ENCODE data around the gene NLRP3.
A peak's percentile ranks its signal among the peaks of the same experiment; 100 is the strongest.
"Not testable (repeated sequence)": the region's sequence is repeated elsewhere in the genome, so short reads cannot be mapped to it uniquely, and the experiment has no call there.

NLRP3 gene

DNA sequence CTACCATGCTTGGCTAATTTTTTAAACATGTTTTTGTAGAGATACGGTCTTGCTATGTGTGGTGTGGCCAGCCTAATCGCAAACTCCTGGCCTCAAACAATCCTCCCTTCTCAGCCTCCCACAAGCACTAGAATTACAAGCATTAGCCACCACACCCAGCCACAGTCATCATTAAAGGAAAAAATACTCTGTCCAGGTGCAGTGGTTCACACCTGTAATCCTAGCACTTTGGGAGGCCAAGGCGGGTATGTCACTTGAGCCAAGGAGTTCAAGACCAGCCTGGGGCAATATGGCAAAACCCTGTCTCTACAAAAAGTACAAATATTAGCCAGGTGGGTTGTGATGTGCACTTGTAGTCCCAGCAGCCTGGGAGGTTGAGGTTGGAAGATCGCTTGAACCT lies 25.0 kb upstream of the NLRP3 start:
- DNase-seq = no peak

DNA sequence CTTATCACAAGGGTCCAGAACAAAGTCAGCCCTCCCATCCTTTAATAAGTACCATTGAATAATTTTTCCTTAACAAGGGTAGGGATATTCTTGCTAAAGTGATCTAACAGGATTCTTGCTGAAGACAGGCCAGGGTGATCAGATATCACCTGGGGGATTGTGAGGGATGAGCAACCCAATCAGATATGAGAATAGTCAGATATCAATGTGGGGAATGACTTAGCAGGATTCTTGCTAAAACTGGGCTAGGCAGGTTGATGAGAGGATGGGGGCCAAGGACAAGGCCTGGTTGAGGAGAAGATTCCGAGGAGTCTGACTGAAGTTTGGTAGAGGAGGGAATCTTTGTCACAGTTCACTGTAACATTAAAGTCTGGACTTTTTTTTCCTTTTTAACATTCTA lies 23.9 kb upstream of the NLRP3 start:
- DNase-seq = no peak

DNA sequence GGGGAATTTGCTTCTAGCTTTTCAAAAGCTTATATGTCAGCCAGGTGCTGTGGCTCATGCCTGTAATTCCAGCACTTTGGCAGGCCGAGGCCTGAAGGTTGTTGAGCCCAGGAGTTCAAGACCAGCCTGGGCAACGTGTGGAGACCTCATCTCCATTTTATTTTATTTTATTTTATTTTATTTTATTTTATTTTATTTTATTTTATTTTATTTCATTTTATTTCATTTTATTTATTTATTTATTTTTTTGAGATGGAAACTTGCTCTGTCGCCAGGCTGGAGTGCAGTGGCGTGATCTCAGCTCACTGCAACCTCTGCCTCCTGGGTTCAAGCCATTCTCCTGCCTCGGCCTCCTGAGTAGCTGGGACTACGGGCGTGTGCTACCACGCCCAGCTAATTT lies 20.9 kb upstream of the NLRP3 start:
- DNase-seq = not testable (repeated sequence)

DNA sequence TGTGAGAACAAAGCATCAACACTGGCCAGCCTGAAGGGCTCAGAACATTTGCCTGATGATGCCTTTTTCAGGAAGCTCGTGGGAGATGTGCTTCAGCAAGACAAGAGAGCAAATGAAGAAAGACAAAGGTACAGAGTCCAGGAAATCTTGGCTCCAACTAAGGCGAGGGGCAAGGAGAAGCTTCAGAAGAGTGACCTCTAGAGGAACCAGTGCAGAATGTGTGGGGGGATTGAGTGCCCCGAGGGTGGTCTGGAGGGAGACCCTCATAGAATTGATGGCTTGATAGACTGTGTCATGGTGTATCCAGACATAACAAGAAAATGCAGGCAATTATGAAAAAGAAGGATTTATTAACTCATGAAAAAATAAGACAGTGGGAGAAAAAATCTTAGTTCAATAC lies 15.3 kb upstream of the NLRP3 start:
- no peak for DNase-seq

DNA sequence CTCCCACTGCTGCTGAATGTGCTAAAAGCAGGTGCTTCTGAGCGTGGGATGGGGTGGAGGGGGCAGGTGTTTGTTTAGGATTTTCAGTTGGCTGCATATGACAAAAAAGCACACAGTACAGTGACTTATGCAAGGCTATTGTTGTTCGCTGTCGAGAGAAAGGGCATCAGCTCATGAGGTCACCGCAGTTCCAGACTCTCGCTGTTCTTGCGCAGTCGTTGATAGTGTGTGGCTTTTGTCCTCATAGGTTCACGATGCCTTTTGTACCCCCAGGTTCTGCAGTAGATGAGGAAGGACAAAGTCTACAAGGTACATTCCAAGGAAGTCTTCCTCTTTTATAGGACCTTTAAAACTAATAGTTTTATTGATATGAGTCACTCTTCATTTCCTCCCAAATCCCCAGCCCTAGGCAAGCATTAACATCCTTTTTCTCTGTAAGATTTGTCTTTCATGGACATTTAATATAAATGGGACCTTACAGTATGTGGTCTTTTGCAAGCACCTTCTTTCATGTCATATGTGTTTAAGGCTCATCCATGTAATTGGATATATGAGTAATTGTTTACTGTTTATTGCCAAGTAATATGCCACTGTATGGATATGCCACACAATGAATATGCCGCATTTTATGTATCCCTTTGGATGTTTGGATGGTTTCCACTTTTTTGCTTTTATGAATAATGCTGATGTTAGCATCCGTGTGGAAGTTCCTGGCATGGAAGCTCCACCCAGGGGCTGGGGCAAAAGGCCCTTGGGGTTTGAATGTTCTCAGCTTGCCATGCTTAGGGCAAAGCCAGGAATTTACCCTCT lies 14.5 kb upstream of the NLRP3 start:
- DNase-seq = no peak

DNA sequence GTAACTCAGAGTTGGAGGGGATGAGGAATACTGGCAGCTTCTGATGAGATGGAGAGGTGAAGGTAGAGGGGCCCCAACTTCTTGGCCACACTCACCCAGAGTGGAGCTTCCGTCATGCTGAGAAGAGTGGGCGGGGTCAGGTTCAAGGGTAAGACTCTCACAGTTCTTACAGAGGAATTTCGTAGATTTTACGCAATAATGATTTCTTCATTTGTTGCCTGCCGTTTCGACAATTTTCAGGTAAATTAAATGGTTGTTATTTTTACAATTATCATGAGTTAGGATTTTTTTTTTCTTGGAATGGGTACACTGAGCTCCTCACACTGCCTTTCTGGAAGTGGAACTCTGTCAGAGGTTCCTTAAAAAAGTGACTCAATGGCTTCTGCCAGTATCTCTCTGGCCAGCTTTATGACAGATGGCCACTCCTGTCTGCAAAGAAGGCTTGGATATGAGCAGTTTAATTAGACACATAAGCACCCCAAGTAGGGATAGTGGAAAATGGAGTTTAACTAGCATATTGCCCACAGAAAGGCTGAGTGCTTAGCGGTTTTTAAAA lies 13.8 kb upstream of the NLRP3 start:
- no peak for DNase-seq

DNA sequence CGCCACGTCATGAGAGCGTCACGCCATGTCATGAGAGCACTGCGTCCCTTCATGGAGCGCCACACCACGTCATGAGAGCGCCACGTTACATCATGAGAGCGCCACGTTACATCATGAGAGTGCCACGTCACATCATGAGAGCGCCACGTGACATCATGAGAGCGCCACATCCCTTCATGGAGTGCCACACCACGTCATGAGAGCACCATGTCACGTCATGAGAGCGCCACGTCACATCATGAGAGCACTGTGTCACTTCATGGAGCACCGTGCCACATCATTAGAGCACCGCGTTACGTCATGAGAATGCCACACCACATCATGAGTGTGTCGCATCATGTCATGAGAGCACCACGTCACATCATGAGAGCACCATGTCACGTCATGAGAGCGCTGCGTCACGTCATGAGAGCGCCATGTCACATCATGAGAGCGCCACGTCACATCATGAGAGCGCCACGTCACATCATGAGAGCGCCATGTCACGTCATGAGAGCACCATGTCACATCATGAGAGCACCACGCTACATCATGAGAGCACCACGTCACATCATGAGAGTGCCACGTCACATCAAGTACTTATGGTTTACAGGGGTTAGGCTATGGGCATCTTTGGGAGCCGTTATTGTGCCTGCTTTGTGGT lies 9.8 kb upstream of the NLRP3 start:
- DNase-seq = no peak

DNA sequence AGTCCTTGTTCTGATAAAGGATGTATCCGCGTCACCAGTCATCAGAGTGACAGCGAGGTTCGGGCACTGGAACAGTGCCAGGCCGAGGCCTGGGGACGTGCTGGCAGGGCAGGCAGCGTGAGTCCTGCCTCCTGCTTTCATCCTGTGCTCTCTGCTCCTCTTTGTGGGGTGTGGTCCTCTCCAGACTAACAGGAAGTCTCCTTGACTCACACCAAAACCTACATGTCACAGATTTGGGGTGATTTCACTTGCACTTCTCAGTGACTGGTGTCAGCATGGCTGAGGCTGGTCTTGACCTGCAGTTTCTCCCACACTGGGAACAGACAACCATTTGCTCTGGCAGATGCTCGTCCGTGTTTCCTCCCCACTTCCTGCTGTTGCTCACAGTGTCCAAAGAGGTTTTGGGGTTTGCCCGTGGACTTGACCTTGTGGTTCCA lies 8.8 kb upstream of the NLRP3 start:
- no peak for DNase-seq

DNA sequence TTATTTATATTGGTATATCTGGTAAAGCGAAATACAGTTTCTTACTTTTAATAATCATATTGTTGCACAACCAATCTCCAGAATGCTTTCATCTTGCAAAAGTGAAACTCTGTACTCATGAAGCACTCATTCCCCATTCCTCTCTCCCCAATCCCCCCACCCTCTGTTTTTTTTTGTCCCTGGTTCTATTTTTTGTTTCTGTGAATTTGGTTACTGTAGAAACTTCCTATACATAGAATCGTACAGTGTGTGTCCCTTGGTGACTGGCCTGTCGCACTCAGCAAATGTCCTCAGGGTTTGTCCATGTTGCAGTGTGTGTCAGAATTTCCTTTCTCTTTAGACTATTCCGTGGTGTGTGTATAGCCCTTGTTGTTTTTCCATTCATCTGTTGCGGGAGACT lies 7.9 kb upstream of the NLRP3 start:
- DNase-seq = no peak

DNA sequence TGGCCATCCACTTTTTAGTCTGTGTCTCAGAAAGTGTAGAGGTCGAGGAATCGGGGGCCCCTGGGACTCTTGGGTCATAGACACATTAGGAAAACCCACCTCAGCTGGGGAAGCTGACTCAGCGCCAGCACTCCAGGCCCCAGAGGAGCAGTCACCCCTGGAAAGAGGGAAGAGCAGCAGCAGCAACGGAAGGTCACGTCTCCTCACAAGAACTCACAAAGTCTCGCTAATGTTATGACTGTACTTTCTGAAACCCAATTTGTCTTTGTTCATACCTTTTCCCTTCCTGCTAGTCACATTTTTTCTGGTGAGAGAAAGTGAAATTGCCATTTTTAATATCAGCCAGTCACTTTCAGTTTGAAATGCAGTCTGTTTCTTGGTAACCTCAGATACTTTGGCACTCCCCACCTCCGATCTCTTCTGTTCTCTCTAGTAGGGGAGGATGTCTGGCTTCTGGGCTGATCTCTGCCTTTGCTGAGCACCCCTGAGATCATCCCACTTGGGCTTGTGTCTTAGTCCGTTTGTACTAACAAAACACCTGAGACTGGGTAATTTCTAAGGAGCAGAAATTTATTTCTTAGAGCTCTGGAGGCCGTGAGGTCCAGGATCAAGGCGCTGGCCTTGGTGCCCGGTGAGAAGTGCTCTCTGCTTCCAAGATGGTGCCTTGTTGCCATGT lies 6.0 kb upstream of the NLRP3 start:
- no peak for DNase-seq

DNA sequence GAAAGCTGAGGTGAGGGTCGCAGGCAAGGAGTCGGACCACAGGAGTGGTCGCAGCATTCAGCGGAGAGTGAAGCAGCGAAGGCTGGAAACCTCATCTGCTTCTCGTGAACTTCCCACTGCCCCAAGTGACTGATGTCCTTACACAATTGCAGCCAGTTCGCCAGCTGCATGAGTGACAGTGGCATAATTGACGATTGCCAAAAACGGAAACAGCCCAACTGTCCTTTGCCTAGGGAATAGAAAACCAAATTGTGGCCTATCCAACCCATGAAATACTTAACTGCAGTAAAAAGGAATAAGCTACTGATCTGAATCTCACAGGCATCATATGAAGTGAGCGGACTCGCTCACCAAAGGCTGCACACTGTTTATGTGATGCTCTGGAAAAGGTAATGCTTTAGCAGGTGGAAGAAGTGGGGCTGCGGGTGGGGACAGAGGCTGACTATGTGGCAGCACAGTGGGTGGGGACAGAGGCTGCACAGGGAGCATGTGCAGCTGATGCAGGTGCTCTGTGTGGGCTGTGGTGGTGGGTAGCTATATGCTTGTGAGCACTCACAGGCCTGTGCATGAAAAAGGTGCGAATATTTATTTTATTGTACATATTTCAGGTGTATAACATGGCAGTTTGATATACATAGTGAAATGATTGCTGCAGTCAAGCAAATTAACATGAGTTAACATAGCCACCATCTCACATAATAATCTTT lies 4.2 kb upstream of the NLRP3 start:
- DNase-seq = no peak

DNA sequence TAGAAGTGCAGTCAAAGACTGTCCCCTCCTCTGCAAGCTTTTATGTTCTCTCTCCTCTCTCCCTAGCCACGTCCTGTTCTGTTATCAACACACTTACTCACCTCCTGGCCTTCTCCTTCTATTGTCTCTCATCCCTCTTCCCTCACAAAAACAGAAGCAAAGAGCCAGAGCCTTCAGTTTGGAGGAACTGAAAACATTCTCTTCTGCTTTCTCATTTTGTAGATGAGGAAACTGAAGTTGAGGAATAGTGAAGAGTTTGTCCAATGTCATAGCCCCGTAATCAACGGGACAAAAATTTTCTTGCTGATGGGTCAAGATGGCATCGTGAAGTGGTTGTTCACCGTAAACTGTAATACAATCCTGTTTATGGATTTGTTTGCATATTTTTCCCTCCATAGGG lies 1.9 kb downstream of the NLRP3 start:
- DNase-seq = no peak

DNA sequence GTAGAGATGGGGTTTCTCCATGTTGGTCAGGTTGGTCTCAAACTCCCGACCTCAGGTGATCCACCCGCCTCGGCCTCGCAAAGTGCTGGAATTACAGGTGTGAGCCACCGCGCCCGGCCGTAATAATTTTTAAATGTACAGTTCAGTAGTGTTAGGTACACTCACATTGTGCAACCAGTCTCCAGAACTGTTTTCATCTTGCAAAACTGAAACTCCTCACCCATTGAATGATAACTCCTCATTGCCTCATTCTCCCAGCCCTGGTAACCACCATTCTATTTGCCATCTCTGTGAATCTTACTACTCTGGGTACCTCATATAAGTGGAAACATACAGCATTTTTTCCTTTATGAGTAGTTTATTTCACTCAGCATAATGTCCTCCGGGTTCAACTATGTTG lies 3.4 kb downstream of the NLRP3 start:
- DNase-seq = no peak

DNA sequence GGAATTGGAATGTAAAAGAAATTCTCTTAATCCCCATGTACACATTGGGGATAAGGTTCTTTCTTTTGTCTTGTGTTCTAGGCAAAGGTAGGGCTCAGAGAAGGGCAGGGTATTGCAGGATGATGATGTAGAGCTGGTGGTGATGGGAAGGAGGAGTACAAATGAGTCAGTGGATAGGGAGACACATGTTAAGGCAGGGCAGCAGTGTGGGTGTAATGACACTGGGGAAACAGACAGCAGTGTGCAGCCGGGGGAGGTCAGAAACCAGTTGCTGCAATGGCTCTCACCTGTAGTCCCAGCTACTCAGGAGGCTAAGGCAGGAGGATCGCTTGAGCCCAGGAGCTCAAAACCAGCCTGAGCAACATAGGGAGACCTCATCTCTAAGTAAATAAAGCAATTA lies 5.1 kb downstream of the NLRP3 start:
- DNase-seq = no peak

DNA sequence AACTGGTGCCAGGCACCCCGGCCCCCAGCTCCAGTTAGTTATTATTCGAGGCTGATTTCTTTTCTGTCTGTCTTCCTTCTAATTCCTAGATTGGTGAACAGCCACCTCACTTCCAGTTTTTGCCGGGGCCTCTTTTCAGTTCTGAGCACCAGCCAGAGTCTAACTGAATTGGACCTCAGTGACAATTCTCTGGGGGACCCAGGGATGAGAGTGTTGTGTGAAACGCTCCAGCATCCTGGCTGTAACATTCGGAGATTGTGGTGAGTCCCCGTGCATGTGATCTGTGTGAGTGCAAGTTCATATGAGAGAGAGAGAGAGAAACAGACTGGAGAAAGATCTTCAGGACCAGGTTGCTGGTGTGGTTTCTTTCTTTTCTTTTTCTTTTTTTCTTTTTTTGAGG lies 13.5 kb downstream of the NLRP3 start:
- no peak for DNase-seq

DNA sequence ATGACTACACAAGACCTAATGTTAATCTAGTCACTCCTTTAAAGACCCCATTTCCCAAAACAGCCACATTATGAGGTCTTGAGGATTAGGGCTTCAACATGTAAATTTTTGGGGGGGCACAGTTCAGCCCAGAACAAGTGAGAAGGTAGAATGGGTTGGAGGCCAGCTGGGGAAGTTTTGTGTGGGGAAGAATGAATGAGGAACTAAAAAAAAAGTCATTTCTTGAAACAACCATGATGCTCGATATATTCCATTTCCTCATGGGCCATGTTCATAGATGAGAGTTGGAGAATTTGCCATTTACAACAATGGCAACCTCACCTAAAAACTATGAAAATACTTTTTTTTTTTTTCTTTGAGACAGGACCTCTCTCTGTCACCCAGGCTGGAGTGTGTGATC lies 14.5 kb downstream of the NLRP3 start:
- no peak for DNase-seq

DNA sequence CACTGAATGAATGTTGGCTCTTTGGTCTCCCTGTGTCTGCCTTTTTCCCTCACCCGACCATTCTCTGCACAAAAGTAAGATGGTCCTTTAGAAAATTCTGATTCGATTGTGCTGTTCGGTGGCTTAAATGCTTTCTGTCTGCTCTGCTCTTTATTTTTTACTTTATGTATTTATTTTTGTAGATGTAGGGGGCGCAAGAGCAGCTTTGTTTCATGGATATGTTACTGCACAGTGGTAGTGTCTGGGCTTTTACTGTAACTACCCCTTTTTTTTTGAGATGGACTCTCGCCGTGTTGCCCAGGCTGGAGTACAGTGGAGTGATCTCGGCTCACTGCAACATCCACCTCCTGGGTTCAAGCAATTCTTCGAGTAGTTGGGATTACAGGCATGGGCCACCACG lies 15.7 kb downstream of the NLRP3 start:
- no peak for DNase-seq

DNA sequence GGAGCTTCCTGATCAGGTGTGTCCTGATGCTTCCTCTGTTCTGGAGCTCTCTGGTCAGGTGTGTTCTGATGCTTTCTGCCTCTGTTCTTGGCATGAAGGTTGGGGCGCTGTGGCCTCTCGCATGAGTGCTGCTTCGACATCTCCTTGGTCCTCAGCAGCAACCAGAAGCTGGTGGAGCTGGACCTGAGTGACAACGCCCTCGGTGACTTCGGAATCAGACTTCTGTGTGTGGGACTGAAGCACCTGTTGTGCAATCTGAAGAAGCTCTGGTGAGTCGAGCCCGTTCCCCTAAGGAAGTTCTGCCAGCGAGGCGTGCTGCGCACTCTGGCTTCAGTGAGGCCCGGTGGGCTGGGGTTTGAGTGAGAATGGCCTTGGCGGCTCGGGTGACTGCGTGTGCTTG lies 18.0 kb downstream of the NLRP3 start:
- no peak for DNase-seq

DNA sequence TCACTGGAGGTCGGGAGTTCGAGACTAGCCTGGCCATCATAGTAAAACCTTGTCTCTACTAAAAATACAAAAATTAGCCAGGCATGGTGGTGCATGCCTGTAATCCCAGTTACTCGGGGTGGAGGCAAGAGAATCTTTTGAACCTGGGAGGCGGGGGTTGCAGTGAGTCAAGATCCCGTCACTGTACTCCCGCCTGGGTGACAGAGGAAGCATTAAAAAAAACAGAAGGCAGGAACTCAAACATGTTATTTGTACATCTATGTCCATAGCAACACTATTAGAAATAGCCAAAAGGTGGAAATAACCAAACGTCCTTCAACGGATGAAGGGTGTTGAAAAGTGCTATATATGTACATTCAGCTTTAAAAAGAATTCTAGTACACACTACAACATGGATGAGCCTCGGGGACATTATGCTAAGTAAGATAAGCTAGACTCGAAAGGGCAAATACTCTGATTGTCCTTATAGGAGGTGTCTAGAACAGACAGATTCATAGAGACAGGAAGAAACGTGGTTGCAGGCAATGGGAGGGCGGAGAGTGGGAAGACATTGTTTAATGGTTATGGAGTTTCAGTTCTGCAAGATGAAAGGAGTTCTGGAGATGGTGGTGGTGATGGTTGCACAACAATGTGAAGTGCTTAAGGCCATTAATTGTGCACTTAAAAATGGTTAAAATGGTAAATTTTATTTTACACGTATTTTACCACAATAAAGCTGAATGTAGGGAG lies 19.2 kb downstream of the NLRP3 start:
- no peak for DNase-seq

DNA sequence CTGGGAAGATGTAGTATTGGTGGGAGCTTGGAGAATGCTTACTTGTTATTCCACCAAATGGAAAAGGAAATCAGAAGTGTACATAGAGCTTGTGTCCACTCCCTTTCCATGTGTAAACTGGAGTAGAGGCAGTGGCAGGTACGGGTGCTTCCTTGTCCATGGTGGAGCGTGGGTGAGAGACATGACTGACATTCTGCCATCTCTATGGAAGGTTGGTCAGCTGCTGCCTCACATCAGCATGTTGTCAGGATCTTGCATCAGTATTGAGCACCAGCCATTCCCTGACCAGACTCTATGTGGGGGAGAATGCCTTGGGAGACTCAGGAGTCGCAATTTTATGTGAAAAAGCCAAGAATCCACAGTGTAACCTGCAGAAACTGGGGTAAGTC lies 19.8 kb downstream of the NLRP3 start:
- DNase-seq = no peak

DNA sequence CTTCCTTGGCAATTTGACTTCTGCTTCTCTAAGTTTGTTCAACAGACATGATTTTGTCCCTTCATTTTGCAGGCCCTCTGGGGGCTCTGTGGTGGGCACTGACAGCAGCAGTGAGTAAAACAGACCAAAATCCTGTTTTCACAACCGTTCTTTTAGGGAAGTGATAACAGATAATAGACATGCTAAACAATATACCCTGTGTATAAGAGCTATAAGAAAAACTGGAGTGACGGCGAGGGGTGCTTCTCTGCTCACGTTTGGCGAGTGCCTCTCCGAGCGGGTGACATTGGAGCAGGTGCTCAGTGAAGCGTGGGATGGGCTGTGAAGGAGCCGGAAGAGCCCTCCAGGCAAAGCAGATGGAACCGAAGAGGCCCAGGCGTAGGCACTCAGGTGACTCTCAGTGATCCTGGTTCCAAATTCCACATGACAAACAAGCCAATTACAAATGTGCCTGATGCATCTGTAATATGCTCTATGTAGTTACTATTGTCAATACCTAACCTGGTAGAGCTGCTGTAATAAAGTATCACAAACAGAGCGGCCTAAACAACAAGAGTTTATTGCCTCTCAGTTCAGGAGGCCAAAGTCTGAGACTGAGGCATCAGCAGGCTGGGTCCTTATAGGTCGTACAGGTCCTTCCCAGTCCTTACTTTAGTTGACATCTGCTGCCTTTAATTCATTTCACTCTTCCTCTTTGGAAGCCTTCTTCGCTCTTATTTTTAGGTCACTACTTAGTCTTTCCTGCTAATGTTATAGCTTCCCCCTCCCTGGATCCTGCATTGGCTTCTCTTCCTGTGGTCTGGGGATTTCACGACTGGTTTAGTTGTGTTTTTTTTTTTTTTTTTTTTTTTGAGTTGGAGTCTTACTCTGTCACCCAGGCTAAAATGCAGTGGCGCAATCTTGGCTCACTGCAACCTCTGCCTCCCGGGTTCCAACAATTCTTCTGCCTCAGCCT lies 21.9 kb downstream of the NLRP3 start:
- DNase-seq = peak; percentile 22
